ENCODE results near the gene FRS3. TPM values are rescaled to one million over a fixed set of nuclear protein-coding genes. Genes with fewer than 3 reads are reported as not detected.

The FRS3 gene
- total and polyA plus RNA-seq, 9 of the 15 experiments (the other 6 are each of a cell fraction or from before 2014, with no cell fraction given): 0.03 to 3.7 (median 1.6) TPM

DNA sequence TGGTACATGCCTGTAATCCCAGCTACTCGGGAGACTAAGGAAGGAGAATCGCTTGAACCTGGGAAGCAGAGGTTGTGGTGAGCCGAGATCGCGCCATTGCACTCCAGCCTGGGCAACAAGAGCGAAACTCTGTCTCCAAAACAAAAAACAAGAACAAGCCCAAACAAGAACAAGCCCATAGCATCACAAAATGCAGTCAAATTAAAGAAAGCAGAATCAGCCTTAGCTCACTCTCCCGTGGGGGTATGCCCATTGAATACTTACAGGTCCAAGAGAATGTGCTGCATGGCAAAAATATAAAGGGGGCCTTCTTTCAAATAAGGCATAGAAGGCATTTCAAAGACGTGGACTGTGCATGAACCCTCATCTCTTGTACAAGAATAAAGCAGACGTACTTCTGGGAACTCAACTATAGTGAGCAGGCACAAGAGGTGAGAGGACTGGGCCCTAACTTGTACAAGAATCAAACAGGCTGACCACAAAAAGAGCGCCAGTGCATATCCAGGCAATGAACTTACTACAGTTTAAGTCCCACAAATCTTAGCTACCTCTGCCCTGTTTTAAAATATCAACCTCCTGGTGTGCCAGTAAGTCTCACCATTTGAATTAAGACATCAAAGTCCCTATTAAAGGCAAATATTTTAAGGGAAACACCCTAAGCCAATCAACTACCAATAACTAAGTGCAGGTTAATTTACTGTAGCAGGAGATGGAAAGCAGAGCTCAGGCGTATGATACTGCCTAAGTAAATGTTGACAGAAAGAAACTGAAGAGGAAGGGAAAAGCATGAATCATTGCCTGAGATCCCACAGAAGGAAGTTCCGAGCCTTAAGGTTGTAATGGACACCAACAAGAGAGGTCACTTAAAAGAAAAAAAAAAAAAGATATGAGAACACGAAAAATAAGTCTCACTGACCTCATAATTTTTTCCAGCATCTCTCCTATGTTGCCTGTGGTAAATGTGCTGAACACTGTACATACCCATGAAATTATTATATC lies 45.2 kb upstream of the FRS3 start:
- Histone ChIP-seq H3K4me3 (no peak overlapping the region), H3K4me1 (replicated peaks in 1 of 2; ENCODE audit: control insufficient read depth in 2 of 2, insufficient read depth in 2 of 2, low read length in 2 of 2) (peaks cover 0 to 6% of the 10 kb centered on the region in 2 experiments; a peak in 3 of 5 replicates), H3K79me2 (ENCODE audit: control insufficient read depth, insufficient read depth, low read length) (no peaks in the 10 kb centered on the region), H2AFZ (ENCODE audit: low read depth, low read length) (no peak overlapping the region), H3K27ac (ENCODE audit: extremely low read depth, low read depth, low read length) (no peak overlapping the region), H3K27me3 (ENCODE audit: control insufficient read depth in 2 of 2, insufficient read depth in 2 of 2, low read length in 2 of 2) (no peaks in the 10 kb centered on the region), H3K9ac (ENCODE audit: insufficient read depth in 1 of 2, low read depth in 2 of 2, low read length in 2 of 2) (no peak overlapping the region), H4K20me1 (replicated peaks; ENCODE audit: control insufficient read depth, insufficient read depth, low read length) (no peaks in the 10 kb centered on the region), H3K4me2 (ENCODE audit: insufficient read depth, low read length) (no peak overlapping the region), H3K9me1 (ENCODE audit: control insufficient read depth, insufficient read depth, low read length) (no peaks in the 10 kb centered on the region), H3K9me3 (replicated peaks; ENCODE audit: control insufficient read depth, insufficient read depth, low read depth, low read length) (no peaks in the 10 kb centered on the region), H3K36me3 (ENCODE audit: control insufficient read depth, insufficient read depth, low read length) (no peaks in the 10 kb centered on the region)
- intact Hi-C loops (cut with micrococcal nuclease): no loop called here
- DNase-seq (ENCODE audit: extremely low read depth in 1 of 4, low spot score in 3 of 4) (no peak), ATAC-seq (peak; percentile 49; the same call in 2 of the 3 replicates), FAIRE-seq (peak; percentile 6)
- no TSS peak for BruUV-seq (replicated peaks)
- ChIA-PET POLR2A (no interaction called here), CTCF (ENCODE audit: low intra/inter-chr PET ratio) (no interaction called here)
- in situ Hi-C loops (cut with MboI): no loop called here
- 66% methylated on average over 13 of the region's 13 CpGs for WGBS (ENCODE audit: insufficient coverage, low coverage, missing lambda C conversion rate)
- TF ChIP-seq MYNN (IDR thresholded peaks at IDR 0.05): no peak
- 0 out of 2 replicates have a peak, but pooled peaks have one; percentile 11 for TF ChIP-seq MYNN (CRISPR knock-in tag; IDR thresholded peaks at IDR 0.05)
- 0 out of 2 replicates have a peak, but pooled peaks have one; percentile 18 for TF ChIP-seq NFE2 (IDR thresholded peaks at IDR 0.05; ENCODE audit: low read depth)
- no peak for TF ChIP-seq SPI1 (IDR thresholded peaks at IDR 0.05; ENCODE audit: borderline replicate concordance, low read depth, low read length)
- TF ChIP-seq SMARCE1 (IDR thresholded peaks at IDR 0.05): peak; percentile 56; the same call in 1 of the 2 replicates
- TF ChIP-seq ATF7 (IDR thresholded peaks at IDR 0.05): peak; percentile 30; the same call in 1 of the 2 replicates
- peak; percentile 68; the same call in 1 of the 2 replicates for TF ChIP-seq JUND (IDR thresholded peaks at IDR 0.05; ENCODE audit: borderline replicate concordance, low read depth, low read length)
- peak; percentile 29; the same call in 1 of the 3 replicates for TF ChIP-seq JUND (tag; IDR thresholded peaks at IDR 0.05; ENCODE audit: borderline replicate concordance, low read depth, low read length)
- TF ChIP-seq FOSL1 (tag; conservative IDR thresholded peaks at IDR 0.05): peak; percentile 67
- TF ChIP-seq, protein P1, sequence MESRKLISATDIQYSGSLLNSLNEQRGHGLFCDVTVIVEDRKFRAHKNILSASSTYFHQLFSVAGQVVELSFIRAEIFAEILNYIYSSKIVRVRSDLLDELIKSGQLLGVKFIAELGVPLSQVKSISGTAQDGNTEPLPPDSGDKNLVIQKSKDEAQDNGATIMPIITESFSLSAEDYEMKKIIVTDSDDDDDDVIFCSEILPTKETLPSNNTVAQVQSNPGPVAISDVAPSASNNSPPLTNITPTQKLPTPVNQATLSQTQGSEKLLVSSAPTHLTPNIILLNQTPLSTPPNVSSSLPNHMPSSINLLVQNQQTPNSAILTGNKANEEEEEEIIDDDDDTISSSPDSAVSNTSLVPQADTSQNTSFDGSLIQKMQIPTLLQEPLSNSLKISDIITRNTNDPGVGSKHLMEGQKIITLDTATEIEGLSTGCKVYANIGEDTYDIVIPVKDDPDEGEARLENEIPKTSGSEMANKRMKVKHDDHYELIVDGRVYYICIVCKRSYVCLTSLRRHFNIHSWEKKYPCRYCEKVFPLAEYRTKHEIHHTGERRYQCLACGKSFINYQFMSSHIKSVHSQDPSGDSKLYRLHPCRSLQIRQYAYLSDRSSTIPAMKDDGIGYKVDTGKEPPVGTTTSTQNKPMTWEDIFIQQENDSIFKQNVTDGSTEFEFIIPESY (CRISPR knock-in tag; IDR thresholded peaks at IDR 0.05): peak; percentile 63; the same call in 1 of the 2 replicates
- peak; percentile 36 for TF ChIP-seq MEIS2 (IDR thresholded peaks at IDR 0.05; ENCODE audit: partially characterized antibody)
- no peak for TF ChIP-seq ATF4 (CRISPR knock-in tag; IDR thresholded peaks at IDR 0.05)
- peak in 1 of 2 experiments; percentile 74; a peak in 3 of 4 replicates for TF ChIP-seq FOXA3 (CRISPR knock-in tag; conservative IDR thresholded peaks at IDR 0.05 in 1 of 2, IDR thresholded peaks at IDR 0.05 in 1 of 2)
- no peak for TF ChIP-seq SOX6 (IDR thresholded peaks at IDR 0.05)
- peak; percentile 59 for TF ChIP-seq ZNF384 (IDR thresholded peaks at IDR 0.05; ENCODE audit: low read depth, low read length)
- no peak for TF ChIP-seq SNIP1 (IDR thresholded peaks at IDR 0.05; ENCODE audit: low read depth)
- no peak for TF ChIP-seq CEBPB (tag; IDR thresholded peaks at IDR 0.05)
- TF ChIP-seq SREBF2 (CRISPR knock-in tag; IDR thresholded peaks at IDR 0.05): no peak
- no peak for TF ChIP-seq PHTF2 (CRISPR knock-in tag; IDR thresholded peaks at IDR 0.05)

Measured in K562 (cell line).